ENCODE results near the gene FBXL5.

The FBXL5 gene

GRCh38 chr4:15557786-15558550 lies 97.2 kb downstream of the FBXL5 start:
- no peak for DNase-seq (ENCODE audit: low spot score)

DNA sequence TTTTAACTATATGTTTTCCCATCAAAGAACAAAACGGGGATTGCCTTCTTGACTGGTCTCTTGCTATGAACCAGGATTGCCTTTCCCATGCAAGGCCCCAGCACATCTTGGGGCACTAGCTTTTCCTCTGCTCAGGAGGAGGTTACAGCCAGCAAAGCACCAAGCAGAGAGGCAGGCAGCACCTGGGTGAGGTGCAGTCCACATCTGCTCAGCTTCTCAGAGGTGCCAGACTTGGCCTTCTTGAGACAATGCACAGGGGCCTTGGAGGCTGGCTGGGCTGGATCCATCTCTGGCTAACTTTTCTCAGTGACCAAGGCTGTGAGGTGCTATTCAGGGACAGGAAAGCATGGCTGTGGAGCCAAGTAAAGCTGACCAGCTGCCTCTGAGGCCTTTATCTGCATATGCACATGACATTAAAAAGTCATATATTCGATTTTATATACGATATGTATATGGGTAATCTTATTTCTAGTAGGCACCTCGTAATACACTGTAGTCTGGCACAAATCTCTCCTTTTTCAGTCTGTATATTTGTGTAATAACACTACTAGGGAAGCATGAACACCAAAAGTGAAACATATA lies 98.6 kb downstream of the FBXL5 start:
- DNase-seq (ENCODE audit: low spot score): no peak
